HG02852 (cell line): Measurements from ENCODE around the gene LRP8.
"Not testable (repeated sequence)": the region's sequence is repeated elsewhere in the genome, so short reads cannot be mapped to it uniquely, and the experiment has no call there.

Experiments
- ATAC-seq: cut with Tn5 transposase; IDR thresholded peaks from one replicate; pipeline ENCODE4 v1.9.1; 2021; ENCODE audit warnings: mild to moderate bottlenecking, moderate library complexity; ENCODE audit not compliant: unreplicated experiment

LRP8 gene

DNA sequence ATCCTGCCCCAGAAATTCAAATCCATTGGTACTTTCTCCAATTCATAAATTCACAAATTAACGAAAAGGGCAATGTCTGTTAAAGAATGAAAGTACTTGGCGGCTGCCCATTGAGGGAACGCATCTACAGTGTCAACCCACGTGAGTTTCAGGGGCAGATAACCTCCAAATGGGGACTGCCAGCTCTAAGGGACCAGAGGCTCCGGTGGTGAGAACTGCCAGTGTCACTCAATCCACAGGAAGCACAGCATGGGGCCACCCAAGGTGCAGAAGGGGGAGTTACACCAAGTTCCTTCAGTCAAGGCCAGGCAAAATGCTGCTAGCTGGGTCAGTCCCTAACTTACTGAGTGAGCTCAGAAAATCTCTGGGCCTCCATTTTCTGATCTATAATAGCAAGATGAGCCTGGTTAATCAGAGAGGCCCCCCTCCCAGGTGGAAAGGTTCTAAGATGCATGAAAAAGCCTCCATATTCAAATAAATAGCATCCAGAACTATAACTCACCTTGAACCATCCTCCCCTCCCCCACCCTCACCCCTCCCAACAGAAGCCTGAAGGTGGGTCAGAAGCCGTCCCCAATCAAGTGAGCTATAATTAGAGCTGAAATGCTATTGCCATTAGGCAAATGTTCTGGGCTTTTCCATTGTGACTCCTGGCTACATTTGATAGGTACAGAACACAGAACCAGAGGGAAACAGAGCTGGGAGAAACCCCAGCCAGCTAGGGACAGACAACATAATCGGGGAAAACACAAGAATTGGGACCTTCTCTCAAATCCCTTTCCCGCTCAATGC lies 41.7 kb downstream of the LRP8 start:
- no peak for ATAC-seq

DNA sequence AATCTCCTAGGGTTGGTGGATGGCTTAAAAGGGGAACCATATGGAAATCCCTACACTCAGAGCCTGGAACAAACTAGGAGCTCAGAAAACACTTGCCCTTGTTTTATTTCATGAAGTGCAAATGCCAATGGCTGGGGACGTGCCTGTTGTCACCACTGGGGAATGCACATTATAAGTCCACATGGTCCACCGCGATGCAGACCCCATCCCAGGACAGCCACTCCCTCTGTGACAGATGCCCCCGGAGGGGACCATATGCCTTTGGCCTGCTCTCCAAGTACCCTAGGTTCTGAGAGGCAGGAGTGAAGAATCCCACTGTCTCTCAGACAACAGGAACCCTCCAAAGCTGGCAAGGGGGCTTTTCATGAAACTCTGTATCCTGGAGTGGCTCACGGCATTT lies 42.3 kb downstream of the LRP8 start:
- no peak for ATAC-seq

DNA sequence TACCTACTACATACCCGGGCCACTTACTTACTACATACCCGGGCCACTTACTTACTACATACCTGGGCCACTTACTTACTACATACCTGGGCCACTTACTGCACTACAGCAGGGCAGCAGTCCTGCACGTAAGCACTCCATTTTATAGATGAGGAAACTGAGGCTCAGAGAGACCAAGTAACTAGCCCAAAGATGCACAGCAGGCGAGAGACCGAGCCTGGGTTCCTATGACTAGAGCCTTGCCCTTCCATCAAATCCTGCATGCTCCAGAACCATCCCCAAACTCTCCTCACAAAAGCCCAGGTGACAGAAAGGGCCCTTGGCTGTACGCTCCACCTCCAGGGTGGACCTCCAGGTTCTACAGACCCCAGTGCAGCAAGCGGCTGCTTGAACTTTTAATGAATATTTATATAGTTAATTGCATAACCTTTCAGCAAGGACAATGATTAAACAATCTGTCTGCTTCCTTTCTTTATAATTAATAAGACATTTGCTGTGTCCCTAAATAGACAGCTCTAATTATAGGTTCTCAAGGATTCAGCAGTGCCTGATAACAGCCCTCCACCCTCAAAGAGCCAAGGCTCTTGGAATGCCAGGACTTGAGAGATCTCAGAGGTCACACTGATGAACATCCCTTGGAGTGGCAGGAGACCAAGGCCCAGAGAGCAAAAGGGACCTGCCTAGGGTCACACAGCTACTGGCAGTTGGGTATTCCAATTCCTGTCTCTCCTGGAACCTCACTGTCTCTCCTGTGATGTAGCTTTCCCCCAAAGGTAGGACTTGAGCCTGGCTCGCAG lies 43.4 kb downstream of the LRP8 start:
- ATAC-seq = no peak

DNA sequence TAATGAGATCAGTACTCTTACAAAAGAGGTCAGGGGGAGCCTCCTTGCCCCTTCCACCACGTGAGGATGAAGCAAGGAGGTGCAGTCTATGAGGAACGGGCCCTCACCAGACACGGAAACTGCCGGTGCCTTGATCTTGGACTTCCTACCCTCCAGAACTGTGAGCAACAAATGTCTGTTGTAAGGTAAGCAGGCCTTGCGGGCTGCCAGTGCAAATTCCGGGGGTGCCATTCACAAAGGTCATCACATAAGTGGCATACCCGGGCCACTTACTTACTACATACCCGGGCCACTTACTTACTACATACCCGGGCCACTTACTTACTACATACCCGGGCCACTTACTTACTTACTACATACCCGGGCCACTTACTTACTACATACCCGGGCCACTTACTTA lies 44.7 kb downstream of the LRP8 start:
- not testable (repeated sequence) for ATAC-seq

DNA sequence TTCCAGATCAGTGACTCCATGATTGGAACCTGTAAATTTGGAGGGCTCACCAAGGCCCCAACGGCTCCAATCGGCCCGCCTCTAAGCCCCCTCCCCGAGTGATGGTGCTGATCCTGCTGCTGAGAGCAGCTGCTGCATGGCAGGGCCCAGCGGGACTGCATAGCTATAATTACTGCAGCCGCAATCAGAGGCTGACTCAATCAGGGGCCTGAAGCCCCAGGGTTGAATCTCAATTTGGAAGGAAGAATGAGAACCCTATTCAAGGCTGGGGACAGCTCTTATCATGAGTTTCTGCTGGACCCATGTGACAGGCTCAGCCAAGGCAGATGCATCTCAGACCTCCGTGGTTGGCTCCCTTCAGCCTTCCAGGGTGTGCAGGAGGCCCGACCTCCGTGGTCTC lies 46.7 kb downstream of the LRP8 start:
- ATAC-seq = no peak

DNA sequence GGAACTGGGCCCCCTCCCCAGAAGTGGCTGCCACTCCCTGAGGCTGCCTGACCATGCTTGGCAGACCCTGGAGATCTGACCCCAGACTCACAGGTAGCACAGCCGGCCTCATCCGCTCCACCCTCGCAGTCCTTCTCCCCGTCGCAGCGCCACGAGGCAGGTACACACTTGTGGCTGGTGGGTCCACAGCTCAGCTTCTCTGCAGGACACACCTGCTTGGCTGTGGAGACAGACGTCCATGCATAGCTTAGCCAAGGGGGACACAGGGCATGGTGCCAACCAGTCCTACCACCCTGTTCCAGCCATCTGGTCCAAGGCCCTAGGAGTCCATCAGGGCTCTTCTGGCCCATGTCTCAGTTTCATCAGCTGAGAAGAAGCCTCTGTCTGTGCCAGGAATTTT lies 47.4 kb downstream of the LRP8 start:
- ATAC-seq = no peak

DNA sequence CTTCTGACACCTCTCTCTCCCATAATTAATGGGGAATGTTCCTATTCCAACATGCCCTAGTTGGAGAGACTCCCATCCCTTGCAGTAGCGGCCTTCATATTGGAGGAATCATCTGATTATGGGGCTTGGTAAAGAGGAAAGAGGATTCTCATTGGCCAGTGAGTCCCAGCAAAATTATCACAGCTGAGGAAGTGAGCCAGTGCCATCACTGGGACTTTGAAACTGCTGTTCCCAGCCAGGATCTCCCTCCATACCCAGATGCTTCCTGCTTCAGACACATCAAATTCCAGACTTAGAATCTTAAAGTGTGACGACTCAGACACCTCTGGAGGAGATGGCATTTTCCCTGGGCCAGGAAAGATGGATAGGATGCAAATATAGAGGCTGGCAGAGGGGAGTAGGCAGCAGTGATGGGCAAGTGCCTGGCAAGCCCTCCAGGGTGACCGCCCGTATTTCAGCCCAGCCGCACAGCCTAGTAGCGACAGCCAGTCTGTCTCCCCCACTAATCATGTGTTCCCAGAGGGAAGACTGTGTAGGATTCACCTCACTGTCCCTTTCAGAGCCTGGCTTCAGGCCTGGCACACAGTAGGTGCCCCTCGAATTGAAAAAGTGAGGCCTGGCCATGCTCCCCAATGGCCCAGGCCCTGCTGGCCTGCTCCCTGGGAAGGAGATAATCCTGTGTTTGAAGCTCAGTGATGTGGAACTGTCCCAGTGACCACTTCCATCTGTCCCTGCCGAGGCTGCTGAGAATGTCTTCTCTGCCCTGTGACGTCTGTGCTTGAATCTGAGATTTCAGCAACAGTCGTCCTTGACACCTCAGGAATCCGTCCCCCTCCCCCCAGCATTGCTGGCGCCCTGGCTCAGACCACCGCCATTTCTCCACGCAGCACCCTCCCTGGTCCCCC lies 48.3 kb downstream of the LRP8 start:
- no peak for ATAC-seq

DNA sequence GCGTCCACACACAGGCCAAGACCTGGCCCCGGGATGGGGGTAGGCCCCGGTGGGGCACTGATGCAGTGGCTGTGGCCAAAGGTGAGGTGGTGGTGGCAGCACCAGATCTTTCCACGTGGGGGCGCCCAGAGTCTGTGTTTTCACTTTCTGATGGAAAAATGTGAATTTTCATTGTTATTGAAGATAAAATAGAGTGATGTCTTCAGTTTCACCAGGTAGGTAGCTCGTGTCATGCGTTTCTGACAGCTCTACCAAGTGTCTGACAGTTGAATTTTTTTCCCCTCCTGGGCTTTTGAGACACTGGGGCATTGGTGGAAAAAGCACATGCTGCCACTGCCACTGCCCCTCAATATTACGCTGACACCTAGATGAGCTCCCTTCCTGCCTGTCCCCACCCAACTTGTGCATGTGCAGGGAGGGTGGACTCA lies 49.6 kb downstream of the LRP8 start:
- no peak for ATAC-seq

DNA sequence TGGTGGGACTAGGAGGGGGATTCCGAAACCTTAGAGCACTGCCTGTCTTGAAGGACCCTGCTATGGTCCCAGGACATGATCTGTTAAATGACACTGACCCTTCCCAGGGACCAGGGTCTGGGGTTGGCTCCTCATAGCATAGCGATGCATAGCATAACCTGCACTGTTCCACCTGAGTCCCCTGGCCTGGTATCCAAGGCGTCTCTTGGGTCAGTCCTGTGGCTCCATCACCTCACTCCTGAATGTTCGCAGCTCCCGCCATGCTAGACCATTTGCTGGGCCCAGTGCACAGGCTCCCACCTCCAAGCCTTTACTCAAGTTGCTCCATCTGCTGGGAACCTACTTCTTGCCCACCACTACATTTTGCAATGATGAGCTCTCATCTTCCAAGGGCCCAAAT lies 50.5 kb downstream of the LRP8 start:
- ATAC-seq = no peak

DNA sequence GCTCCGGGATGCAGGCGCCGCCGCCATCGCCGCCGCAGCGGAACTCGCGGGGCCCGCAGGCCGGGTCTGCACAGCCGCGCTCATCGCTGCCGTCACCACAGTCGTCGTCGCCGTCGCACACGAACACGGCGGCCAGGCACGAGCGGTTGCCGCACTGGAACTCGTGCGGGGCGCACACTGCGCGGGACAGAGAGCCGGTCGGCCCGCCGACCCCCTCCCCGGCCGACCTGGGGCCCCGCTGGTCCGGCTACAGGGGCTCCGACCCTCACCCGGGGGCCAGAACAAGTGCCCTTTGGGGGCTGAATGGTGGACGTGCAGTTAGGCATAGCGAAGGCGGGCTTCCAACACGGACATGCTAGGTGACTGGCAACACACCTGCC lies 51.0 kb downstream of the LRP8 start:
- ATAC-seq = no peak

DNA sequence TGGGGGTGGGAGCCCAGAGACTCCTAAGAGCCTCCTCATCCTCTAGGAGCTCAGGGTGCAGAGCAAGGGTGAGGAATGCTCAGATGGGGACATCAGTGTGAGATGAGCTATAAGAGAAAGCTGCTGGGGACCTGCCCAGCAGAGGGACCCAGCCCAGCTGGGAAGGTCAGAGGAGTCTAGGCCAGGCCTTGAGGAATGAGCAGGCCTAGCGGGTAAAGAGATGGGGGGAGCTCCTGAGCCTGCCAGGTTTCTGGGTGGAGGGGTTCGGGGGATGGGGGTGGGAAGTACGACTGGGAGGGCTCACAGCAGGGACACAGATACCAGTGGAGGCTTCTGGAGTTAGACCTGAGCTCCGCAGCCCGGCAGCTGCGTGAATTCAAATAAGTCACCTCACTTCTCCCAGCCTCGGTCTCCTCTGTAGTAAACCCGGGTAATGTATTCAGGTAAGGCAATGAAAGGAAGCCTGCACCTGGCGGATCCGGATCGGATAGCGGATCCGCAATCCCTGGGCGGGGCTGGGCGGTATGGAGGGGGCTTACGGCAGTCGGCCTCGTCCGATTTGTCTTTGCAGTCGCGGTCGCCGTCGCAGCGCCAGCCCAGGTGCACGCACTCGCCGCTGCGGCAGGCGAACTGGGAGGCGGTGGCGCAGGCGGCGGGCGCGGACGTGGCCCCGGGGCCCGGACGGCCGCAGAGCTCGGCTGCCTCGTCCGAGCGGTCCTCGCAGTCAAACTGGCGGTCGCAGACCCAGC lies 51.5 kb downstream of the LRP8 start:
- ATAC-seq = no peak

DNA sequence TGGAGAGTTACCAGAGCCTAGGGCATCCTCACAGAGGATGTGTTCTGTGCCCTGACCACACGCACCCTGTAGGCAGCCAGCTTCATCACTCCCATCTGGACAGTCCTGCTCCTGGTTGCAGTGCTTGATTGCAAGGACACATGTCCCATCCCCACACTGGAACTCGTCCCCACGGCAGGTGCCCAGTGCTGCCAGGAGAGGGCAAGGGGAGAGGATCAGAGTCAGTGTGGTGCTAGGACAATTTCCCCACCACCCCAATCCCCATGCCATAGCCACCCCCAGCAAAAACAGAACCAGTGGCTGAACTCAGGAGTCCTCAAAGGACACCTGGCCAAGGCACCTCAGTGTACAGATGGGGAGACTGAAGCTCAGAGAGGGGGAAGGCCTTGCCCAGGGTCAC lies 52.3 kb downstream of the LRP8 start:
- ATAC-seq = no peak

DNA sequence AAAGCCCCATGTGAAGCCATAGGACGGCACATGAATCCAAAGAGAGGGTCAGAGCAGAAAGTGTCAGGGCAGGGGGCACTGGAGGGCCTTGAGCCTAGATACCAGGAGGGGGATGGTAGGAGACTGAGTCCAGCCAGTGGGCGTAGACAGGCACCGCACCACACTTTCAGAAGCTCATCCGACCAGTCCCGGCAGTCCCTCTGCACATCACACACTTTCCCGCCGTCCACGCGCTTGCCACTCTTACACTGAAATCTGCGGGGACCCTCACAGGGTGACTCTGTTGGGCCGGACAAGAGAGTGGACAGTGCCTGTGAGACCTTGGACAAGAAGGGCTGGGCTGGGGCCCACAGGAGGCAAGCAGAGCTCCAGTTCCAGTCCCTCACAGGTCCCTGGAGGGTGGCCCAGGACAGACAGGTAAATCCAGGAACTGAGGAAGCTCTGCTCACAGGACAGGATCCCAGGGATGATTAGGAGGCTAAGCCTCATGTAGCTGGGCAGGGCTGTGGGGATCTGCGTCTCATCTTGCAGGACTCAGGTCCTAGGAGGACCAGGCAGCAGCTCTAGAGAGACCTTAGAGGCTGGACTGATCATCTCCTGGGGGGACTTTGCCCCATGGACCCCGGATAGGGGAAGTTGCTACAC lies 53.2 kb downstream of the LRP8 start:
- ATAC-seq = no peak

DNA sequence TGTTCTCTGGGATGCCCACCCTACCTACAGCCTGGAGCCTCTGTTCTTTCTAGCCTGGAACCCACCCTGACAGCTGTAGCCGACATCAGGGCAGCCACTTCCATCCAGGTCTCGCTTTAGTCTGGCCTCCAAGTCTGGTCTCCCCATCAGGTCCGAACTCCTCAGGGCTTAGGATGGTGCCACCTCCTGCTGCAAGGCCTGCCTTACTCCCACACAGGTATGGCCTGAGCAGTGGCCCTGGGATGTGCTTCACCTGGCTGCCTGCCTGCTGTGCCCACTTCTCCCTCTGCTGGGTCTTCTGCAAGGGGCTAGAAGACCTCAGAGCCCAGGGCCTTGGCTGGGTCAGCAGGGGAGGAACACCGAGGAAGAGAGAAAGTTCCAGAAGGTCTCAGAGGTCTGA lies 53.8 kb downstream of the LRP8 start:
- no peak for ATAC-seq

DNA sequence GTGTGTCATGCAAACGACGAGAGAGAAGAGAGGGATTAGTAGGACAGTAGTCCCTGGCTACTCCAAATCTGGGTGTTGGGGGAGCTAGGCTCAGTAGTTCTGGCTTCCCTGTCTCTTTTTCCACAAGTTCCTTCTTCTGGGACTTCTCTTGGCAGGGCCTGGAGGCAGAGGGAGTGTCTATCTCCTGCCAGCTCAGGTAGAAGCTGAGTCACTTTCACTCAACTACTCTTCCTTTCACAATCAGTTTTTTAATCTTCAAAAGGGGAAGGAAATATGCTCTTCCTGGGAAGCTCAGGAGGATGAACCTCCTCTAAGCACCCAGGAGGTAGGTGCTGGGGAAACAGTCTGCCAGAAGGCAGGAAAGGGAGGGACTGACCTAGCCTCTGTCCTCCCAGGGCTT lies 54.3 kb downstream of the LRP8 start:
- ATAC-seq = no peak

DNA sequence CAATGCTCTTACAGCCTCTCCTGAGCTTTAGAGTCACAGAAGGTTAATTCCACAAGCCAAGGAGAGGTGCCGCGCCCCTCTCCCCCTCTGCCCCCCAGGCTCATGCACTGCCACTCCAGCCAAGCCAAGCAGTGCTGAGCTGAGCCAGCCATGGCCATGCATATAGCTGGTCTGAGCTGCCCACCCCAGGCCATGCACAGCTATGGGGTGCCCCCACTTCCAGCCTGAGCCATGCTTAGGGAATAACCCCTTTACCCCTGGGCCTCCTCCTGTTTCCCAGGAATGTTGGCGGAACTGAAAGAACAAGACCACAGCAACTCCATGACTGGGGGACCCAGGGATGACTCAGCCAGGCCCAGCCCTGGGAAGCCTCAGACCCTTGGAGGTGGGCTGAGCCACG lies 55.5 kb downstream of the LRP8 start:
- ATAC-seq = no peak

DNA sequence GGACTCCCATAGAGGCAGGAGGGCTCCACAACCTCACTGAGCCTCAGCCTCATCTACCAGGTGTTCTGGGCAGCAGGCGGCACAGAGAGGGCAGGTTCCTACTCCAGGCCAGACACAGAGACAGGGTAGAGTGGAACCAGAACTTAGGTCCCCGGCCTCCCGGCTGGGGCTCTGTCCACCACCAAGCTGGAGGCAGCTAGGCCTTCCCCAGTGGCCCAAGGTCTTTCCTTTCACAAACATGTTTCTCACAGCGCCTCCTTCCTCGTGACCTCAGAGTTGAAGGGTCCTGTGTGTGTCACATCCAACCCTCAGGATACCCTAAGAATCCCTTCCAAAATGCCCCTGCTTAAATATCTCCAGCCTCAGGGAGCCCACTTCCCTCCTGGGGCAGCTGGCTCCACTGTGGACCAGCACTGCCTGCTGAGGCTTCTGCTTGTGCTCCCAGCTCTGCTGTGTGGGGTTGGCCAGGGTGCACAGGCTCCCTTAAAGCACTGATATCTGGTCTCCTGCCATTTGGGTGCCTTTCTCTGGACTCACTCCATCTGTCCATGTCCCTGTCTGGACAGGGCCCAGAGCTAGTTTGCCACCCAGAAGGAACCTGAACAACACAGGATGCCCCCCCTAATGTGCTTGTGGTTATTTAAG lies 56.3 kb downstream of the LRP8 start:
- no peak for ATAC-seq

DNA sequence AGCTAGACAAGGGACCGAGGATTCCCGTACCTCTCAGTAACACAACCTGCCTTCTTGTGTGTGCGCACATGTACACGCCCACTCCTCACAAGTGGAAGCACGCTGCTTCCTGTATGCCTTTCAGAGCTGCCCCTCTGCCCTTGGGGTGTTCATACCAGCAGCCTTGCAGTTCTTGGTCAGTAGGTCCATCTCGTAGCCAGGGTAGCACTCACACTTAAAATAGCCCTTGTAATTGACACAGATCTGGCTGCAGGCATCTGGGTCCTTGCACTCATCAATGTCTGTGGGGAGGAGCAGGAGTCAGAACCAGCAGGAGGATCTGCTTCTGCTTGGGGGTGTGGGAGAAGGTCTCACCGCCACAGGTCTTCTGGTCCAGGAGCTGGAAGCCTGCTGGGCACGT lies 57.0 kb downstream of the LRP8 start:
- ATAC-seq = no peak

DNA sequence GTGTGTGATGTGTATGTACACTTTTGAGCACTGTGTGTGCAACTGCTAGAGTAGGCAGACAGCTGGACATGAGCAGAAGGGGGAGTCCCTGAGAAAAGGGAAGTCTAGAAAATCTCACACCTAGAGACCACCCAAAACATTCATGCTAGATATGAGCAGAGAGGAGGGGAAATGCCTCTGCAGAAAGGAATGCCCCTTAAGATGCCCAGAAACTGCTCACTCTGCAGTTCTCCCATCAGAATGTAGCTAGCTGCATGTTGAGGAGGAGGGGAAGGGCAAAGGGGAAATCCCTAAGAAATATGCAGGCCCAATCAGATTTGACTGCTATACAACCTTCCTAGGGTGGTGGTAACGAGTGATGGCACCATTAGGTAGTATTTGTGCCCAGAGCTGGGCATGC lies 57.8 kb downstream of the LRP8 start:
- no peak for ATAC-seq

DNA sequence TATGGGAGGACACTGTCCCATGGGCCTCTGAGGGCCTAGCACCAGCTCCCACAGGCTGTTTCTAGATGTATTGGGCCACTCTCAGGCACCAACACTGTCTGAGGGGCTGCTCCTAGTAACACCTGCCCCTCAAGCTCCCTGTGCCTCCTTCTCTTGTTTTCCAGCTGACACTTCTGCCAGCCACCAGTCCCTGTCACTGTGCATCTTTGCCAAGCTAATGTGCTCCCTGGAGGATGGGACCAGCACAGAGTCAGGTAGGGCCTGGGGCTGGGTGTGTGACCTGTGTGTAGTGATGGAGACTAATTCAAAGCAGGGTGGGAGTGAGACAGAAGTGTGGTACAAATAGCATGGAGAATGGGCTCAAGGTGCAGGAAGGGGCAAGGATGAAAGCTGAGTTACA lies 60.1 kb downstream of the LRP8 start:
- no peak for ATAC-seq
